SK-N-MC (cell line): ENCODE measurements around the gene TET2.

Experiments used
- DNase-seq: peaks from one replicate; pipeline ENCODE4 v3.0.0-alpha.2; 2011; ENCODE audit warnings: low read depth, low spot score
- H3K27ac ChIP-seq: fragments of 200-600 bp; sonication (generic); 2 replicates; pipeline ENCODE4 v1.5.1; 2016; ENCODE audit warnings: mixed run types
- H3K36me3 ChIP-seq: fragments of 200-600 bp; sonication (generic); 2 replicates; pipeline ENCODE4 v1.6.1; 2017; ENCODE audit warnings: antibody characterized with exemption, low read length, mixed read lengths; ENCODE audit not compliant: insufficient read depth
- H3K4me3 ChIP-seq: fragments of 200-600 bp; sonication (generic); 2 replicates; pipeline ENCODE4 v1.5.1; 2016
- H3K9ac ChIP-seq: fragments of 200-600 bp; sonication (generic); 2 replicates; pipeline ENCODE4 v1.8.0; 2017; ENCODE audit warnings: mixed run types, mixed read lengths; ENCODE audit not compliant: insufficient read length
- H3K9me3 ChIP-seq: fragments of 200-600 bp; sonication (generic); 2 replicates; pipeline ENCODE4 v1.6.1; 2017; ENCODE audit warnings: low read depth, mild to moderate bottlenecking, antibody characterized with exemption, low read length, moderate library complexity, mixed read lengths
- EZH2 ChIP-seq: fragments of 200-600 bp; sonication (generic); IDR thresholded peaks from one replicate; pipeline ENCODE4 v1.6.1; 2017; ENCODE audit warnings: antibody characterized with exemption
- FOXP2 ChIP-seq: optimal IDR thresholded peaks from 2 replicates; pipeline ENCODE3; 2011; ENCODE audit warnings: mild to moderate bottlenecking, moderate library complexity; ENCODE audit not compliant: insufficient read depth; ENCODE audit errors: extremely low read length, control extremely low read depth
- POLR2AphosphoS5 ChIP-seq: IDR thresholded peaks from 2 replicates; pipeline ENCODE4 v1.6.1; 2012; ENCODE audit warnings: mild to moderate bottlenecking, low read depth, low read length, borderline replicate concordance

TET2 gene

DNA sequence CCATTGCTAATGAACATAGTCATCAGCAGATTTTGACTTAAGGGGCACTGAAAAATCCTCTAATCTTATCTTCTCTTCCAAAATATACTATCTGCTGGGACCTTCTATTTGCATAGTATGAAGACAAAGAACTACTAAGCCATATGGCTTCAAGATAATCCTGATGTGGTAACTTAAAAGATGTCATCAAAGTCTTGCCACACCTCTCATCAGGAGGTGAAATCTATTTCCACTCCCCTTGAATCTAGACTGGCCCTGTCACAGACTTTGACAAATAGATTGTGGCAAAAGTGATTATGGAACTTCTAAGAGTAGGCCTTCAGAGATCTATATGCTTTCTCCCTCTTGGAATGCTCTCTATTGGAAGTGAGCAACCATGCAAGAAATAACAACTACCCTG is 27.3 kb upstream of the TET2 start:
- Histone ChIP-seq H3K9me3 (no peaks in the 10 kb centered on the region; the same call in 1 of the 2 replicates), H3K9ac (no peak overlapping the region), H3K36me3 (no peaks in the 10 kb centered on the region), H3K4me3 (no peak overlapping the region), H3K27ac (no peak overlapping the region)
- TF ChIP-seq FOXP2 (no peak), EZH2 (no peak), POLR2AphosphoS5 (no peak)
- DNase-seq = no peak

DNA sequence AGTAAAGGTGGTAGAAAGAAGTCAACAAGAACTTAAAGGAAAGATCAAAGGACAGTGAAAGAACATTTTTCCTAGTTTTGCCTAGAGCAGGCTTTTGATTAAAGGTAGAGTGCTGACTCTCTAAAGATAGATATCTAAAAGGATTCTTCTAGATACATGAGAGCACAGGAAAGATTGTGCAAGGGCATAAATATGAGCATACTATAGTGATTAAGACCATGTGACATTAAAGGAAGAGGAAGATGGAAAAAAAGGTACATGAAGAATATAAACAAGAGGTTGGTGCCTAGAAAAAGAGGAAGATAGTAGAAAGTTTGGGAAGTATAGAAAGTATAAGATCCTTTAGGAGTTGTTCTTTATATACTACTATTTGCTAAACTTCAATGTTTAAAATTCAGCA is 26.1 kb upstream of the TET2 start:
- no peaks in the 10 kb centered on the region for H3K36me3 ChIP-seq
- no peak overlapping the region for H3K9ac ChIP-seq
- no peak for DNase-seq
- no peak overlapping the region for H3K4me3 ChIP-seq
- no peak overlapping the region for H3K27ac ChIP-seq
- TF ChIP-seq FOXP2 (no peak), EZH2 (no peak), POLR2AphosphoS5 (no peak)
- H3K9me3 ChIP-seq = no peaks in the 10 kb centered on the region; the same call in 1 of the 2 replicates

DNA sequence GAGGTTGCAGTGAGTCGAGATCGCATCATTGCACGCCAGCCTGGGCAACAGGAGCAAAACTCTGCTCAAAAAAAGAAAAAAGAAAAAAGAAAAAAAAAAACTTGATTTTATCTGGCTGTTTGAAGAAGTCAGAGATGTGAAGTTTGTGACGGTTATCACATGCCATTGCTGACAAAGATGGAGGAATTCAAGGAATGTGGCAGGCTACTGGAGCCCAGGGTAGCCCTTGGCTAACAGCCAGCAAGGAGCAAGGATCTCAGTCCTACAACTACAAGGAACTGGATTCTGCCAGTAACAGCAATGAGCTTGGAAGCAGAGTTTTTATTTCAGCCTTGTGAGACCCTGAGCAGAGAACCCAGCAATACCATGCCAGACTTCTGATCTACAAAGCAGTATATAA is 24.3 kb upstream of the TET2 start:
- no peak overlapping the region for H3K27ac ChIP-seq
- no peak for DNase-seq
- TF ChIP-seq EZH2 (no peak), POLR2AphosphoS5 (no peak), FOXP2 (no peak)
- H3K9me3 ChIP-seq = no peaks in the 10 kb centered on the region; the same call in 1 of the 2 replicates
- H3K4me3 ChIP-seq = no peak overlapping the region
- no peaks in the 10 kb centered on the region for H3K36me3 ChIP-seq
- H3K9ac ChIP-seq = no peak overlapping the region

DNA sequence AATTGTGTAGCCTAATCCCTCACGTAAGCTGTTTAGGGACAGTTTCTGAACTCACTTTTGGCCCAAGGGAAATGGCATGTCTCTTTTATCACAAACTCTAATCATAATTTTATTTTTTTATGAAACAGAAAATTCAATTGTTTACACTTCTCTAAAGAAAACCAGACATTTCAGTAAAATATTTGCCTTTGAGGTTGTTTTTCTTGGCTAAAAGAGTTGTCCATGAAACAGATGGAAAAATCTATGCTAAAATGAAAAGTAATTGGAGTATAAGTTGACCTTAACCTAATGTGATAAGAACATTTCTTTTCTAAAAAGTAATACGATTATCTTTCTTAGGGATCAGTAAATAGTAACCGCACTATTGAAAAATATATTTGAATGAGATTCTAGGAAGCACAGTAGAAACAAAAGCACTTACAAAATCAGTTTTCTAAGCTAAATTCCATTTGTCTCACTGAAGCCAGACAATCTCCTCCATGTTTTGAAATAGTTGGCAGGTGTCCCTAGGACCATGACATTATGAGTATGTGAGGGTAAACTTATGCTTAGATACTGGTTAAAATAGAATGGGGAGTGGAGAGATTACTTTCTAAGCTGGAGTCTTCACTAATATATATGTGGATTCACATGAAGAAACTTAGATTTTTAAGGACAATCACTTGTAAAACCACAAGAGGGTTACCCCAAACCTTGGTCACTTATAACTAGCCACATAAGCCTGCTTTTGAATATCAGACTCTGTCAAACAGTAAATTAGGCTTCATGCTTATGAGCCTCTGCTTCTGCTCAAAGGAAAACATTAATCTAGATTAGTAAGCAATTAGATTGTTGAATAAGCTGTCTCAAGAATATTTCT is 20.1 kb upstream of the TET2 start:
- TF ChIP-seq EZH2 (no peak), FOXP2 (no peak), POLR2AphosphoS5 (no peak)
- no peak for DNase-seq

DNA sequence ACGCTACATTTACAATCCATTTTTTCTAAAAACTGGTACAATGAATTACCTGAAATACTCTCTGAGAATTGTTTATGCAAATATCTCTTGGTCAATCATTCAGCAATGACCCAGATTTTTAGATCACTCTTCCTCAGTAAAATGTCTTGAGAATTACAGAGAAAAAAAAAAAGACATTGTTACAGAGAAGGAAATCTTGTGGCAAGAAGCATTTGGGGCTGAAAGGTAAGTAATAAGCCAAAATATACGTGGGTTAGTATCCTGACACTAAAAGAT is 19.6 kb upstream of the TET2 start:
- no peak for DNase-seq
- no peaks in the 10 kb centered on the region for H3K36me3 ChIP-seq
- H3K4me3 ChIP-seq = no peak overlapping the region
- no peak for TF ChIP-seq FOXP2
- no peak for TF ChIP-seq EZH2
- no peak for TF ChIP-seq POLR2AphosphoS5
- no peak overlapping the region for H3K9ac ChIP-seq
- no peak overlapping the region for H3K27ac ChIP-seq
- no peaks in the 10 kb centered on the region; the same call in 1 of the 2 replicates for H3K9me3 ChIP-seq

More for the DNA sequence above, 20.1 kb upstream of the TET2 start:
- Histone ChIP-seq H3K9ac (no peak overlapping the region), H3K36me3 (no peaks in the 10 kb centered on the region), H3K9me3 (no peaks in the 10 kb centered on the region; the same call in 1 of the 2 replicates), H3K27ac (no peak overlapping the region), H3K4me3 (no peak overlapping the region)

DNA sequence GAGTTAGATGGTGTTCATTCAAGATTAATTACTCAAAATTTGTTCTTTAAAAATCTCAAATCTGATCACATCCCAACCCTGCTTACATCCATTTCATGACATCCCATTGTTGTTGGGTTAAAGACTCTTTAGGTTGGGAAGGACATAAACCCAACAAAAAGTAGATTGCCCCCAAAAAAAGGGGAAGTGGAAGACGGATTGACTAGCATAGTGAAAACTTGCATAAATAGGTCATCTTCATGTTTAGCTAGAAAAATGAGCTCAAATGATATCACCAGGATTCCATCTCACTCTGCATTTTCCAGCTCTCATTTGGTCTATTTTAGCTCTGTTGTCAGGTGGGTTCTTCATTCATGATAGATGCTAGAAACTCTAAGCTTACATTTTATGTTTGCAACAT is 18.5 kb upstream of the TET2 start:
- H3K9ac ChIP-seq = no peak overlapping the region
- H3K36me3 ChIP-seq = no peaks in the 10 kb centered on the region
- no peak for TF ChIP-seq EZH2
- no peak for TF ChIP-seq FOXP2
- no peak for TF ChIP-seq POLR2AphosphoS5
- no peak for DNase-seq
- H3K4me3 ChIP-seq = no peak overlapping the region
- H3K9me3 ChIP-seq = no peaks in the 10 kb centered on the region
- no peak overlapping the region for H3K27ac ChIP-seq

DNA sequence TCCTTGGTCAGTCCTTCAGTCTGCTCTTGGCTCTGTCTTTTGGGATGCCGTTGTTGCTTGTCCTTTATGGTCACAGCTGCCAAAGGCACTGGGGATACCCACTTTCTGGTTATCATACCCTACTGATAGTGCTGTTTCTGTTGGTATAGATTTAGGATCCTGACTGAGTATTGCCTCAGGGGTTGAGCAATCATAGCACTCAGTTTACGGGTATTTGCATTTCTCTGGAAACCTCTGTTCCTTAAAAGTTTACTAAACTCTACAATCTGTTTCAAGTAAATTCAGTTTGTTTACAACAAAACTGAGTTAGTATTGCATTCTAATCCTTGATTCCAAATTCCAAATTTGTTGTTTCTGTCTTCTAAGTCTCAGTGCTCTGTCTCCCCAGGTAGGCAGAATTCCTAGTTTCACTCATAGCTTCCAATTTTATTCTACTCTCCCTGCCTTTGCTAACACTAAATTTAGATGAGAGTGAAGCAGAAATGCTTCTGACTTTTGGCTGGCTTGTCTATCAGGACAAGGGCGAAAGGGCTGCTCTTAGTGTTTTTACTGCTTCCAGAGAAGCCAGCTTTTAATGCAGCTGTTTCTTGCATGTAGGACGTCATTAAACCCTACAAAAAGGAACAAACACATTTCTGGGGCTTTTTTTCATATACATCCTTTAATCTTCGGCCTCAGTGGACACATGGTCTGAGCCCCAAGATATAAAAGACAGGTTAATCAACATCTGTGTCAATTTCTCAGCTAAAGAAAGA is 17.2 kb upstream of the TET2 start:
- Histone ChIP-seq H3K9me3 (no peaks in the 10 kb centered on the region), H3K9ac (no peak overlapping the region), H3K36me3 (no peaks in the 10 kb centered on the region), H3K4me3 (no peak overlapping the region), H3K27ac (no peak overlapping the region)
- DNase-seq = no peak
- TF ChIP-seq FOXP2 (no peak), POLR2AphosphoS5 (no peak), EZH2 (no peak)

DNA sequence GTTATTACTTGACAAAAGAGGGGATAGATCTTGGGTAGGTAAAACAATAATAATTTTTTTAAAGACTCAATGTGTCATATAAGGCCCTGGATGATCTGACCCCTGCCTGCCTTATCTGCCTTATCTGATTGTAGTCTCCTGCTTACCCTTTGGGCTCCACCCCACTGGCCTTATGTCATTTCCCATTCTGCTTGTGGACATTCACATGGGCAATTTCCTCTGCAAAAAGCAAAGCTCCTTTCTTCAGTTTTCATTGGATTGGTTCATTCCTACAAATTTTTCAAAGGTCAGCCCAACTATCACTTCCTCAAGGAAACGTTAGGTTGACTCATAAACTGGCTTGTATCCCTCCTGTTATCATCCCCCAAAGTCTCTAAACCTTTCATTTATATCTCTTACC is 15.7 kb upstream of the TET2 start:
- no peak for TF ChIP-seq EZH2
- TF ChIP-seq FOXP2 = no peak
- no peak for TF ChIP-seq POLR2AphosphoS5
- no peak overlapping the region for H3K27ac ChIP-seq
- H3K4me3 ChIP-seq = no peak overlapping the region
- H3K9ac ChIP-seq = no peak overlapping the region
- DNase-seq = no peak
- no peaks in the 10 kb centered on the region for H3K36me3 ChIP-seq
- H3K9me3 ChIP-seq = no peaks in the 10 kb centered on the region

DNA sequence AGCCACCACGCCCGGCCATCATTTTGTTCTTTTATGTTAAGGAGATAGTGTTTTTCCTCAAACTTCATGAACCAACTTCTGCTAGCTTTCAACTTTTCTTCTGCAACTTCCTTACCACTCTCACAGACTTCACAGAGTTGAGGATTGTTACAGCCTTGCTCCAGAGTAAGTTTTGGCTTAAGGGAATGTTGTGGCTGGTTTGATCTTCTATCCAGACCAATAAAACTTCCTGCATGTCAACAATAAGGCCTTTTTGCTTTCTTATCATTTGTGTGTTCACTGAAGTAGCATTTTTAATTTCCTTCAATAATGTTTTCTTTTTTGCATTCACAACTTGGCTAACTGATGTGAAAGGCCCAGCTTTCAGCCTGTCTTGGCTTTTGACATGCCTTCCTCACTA is 12.7 kb upstream of the TET2 start:
- H3K36me3 ChIP-seq = no peaks in the 10 kb centered on the region
- H3K27ac ChIP-seq = no peak overlapping the region
- TF ChIP-seq FOXP2 (no peak), POLR2AphosphoS5 (no peak), EZH2 (no peak)
- H3K9me3 ChIP-seq = no peaks in the 10 kb centered on the region
- no peak overlapping the region for H3K4me3 ChIP-seq
- H3K9ac ChIP-seq = no peak overlapping the region
- DNase-seq = no peak
